Measurements from ENCODE around the gene SLC34A1.
"Not testable (repeated sequence)": the region's sequence is repeated elsewhere in the genome, so short reads cannot be mapped to it uniquely, and the experiment has no call there.

The SLC34A1 gene

DNA sequence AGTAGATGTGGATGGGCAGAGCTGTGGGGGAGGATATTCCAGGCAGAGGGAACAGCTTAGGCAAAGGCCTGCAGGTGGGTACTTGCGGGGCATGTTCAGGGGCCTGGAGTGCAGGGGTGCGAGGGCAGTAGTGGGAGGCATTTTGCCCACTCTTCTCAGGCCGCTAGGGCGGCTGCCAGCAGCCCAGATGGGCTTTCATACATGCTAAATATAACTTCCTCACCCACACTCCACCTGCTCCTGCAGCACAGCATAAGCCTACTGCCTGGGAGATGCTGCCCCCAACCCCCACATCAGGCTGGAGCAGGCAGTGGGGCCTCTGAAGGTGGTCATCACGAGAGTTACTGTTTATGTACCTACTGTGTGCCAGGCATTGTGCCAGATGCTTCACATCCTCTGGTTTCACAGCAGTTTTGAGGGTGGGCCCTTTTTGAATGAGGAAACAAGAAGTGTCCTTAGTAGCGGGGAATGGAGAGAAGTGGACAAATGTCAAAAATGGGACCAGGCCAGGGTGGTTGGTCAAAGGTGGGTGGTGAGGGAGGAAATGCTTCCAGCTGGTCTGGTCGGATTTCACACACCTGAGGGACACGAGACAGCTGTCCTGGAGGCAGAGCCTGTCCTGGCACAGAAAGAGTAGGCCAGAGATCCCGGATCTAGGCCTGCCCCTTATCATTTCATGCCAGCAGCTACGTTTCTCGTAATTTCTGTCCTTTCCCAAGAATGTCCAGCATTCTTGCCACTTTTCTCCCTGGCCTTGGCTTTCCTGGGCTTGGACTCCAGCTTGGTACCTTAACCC lies 14.4 kb upstream of the SLC34A1 start:
- no peak for DNase-seq (ENCODE audit: low spot score)

DNA sequence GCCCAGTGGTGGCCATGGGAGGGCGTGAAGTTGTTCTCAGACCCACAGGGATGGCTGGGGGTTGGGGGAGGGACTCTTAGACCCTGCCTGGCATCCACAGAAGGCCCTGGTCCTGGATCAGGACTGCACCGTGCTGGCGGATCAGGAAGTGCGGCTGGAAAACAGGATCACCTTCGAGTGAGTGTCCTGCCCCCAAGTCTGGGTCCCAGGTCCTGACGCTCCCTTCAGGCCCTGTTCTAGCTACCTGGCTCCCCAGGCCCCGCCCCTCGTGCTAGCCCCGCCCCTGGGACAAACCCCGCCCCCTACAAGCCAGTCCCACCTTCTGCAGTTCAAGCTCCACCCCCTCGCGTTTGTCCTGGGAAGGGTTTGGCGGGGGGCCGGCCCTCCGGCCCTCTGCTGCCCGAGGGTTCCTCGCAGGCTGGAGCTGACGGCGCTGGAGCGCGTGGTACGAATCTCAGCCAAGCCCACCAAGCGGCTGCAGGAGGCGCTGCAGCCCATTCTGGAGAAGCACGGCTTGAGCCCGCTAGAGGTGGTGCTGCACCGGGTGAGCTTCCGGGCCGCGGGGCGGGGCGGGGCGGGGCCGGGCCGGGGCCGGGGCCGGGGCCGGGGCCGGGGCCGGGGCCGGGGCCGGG lies 13.6 kb upstream of the SLC34A1 start:
- DNase-seq (ENCODE audit: low spot score), result peak; percentile 70

DNA sequence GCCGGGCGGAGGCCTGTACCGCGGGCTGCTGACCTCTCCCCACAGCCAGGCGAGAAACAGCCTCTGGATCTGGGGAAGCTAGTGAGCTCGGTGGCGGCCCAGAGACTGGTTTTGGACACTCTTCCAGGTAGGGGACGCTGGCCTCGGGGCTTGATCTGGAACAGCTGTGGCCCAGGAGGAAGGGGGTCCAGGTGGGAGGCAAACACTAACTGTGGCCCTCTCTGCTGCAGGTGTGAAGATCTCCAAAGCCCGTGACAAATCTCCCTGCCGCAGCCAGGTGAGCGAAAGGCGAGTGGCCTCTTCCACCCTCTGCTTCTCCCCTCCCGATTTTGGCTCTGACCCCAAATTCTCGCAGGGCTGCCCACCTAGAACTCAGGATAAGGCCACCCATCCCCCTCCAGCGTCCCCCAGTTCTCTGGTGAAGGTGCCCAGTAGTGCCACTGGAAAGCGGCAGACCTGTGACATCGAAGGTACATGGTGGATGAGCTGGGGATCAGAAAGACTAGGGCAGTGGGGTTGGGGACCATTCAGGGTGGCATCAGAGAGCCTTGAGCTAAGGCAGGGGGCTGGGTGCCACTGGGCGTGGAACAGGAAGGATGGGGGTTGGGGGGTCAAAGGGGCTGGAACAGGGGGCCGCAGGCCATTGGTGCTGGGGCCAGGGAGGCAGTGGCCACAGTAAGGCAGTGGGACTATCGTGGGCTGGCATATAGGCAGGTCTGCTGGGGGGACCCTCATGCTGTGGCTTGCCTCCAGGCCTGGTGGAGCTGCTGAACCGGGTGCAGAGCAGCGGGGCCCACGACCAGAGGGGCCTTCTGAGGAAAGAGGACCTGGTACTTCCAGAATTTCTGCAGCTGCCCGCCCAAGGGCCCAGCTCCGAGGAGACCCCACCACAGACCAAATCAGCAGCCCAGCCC lies 12.9 kb upstream of the SLC34A1 start:
- DNase-seq (ENCODE audit: low spot score), result no peak

DNA sequence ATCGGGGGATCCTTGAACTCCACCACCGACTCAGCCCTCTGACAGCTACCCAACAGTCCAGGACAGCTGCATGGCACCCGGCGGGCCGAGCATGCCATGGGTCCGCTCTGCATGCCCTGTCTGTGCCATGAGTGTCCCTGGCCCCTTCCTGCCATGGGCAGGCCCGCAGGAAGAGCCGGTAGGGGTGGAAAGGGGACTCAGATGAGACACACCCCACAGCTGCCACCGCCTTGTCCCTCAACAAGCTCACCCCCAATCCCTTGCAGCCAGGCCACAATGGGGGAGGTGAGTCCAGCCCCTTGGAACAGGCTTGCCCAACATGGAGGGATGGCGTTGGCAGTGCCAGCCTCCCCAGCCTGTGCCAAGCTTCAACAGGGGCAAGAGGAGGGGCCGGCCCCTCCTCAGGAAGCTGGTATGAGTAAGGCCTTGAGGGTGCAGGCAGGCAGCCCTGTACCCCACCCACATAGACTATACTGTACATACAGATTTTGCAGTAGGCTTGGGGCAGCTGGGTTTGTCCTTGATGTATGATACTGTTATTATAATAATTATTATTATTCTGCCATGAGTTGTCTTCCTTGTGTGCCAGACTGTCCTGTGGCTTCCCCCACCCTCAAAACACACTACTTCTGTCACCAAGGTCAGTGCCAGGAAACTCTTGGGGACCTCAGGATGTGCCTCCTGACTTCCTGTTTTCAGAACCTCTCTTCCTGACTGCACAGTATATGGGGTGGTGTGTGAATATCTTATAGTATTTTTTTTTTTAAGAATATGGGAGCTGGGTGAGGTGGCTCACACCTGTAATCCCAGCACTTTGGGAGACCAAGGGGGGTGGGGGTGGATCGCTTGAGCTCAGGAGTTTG lies 12.0 kb upstream of the SLC34A1 start:
- no peak for DNase-seq (ENCODE audit: low spot score)

DNA sequence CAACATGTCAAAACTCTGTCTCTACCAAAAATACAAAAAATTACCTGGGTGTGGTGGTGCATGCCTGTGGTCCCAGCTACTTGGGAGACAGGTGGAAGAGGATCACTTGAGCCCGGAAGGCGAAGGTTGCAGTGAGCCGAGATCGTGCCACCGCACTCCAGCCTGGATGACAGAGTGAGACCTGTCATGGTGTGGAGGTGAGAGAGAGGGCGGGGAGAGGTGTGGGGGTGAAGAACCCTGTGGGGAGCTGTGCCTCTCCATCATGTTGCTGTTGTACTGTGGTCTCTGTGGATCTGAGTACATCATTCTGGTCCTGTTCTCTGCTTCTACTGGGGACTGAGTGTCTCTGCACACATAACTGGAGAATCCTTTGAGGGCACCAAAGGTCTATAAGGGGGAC lies 11.3 kb upstream of the SLC34A1 start:
- no peak for DNase-seq (ENCODE audit: low spot score)

DNA sequence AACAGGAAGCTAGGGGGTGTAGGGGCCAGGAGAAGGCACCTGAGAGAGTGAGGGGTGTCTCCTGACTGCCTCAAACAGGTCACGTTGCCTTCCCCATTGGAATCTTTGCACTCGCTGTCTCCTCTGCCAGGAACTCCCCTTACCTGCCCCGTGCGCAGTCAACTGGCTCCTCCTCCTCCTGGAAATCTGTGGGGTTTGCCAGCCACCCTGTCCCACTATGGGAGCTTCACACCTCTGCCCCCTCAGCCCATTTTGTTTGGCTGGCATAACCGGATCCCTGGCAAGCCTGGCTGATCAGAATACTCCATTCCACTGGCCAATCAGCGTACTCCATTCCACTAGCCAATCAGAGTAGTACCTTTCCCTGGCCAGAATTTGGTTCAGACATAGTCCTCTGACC lies 10.4 kb upstream of the SLC34A1 start:
- no peak for DNase-seq (ENCODE audit: low spot score)

DNA sequence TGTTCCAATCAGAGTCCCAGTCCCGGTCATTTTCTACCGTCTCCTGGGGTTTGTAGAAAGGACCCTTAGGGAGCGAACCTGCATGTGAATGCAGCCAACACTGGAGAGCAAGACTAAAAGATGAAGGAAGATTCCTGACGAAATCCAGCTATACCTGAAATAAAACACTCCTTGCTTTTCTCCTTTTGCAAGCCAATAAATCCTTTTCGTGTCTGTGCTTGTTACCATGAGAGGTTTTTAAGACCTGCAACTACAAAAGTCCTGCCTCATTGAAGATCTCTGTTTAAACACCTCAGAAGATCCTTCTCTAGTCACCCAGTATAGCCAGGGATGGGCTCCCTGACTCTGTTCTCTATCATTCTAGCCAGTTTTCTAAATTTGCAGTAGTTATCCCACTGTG lies 10.0 kb upstream of the SLC34A1 start:
- DNase-seq (ENCODE audit: low spot score), result no peak

DNA sequence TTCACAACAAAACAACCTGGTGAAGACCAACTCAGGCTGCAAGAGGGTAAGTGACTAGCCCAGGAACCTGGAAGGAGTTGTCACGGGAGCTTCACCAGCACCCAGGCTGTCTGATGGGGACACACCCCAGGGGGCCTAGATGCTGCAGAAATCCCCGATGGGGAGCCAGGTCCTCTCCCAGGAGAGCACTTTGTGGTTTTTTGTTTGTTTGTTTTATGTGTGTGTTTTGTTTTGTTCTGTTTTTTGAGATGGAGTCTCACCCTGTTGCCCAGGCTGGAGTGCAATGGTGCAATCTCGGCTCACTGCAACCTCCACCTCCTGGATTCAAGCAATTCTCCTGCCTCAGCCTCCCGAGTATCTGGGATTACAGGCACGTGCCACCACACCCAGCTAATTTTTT lies 8.7 kb upstream of the SLC34A1 start:
- DNase-seq (ENCODE audit: low spot score), result not testable (repeated sequence)

DNA sequence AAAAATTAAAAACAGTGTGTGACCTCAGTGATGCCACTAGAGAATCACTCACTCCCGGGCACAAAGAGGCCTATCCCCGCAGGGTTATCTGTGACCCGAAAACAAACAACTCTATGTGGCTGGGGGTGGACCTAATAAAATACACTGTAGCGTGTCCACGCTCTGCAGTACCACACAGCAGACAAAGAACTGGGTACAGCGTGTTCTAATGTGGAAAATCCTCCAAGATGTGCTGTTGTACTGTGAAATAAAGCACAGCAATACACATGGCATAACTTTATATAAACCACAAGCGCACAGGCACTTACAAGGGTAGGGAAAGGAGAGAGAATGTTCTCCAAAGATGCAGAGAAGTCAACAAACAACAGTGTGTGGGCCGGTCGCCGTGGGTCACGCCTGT lies 8.1 kb upstream of the SLC34A1 start:
- DNase-seq (ENCODE audit: low spot score), result no peak

DNA sequence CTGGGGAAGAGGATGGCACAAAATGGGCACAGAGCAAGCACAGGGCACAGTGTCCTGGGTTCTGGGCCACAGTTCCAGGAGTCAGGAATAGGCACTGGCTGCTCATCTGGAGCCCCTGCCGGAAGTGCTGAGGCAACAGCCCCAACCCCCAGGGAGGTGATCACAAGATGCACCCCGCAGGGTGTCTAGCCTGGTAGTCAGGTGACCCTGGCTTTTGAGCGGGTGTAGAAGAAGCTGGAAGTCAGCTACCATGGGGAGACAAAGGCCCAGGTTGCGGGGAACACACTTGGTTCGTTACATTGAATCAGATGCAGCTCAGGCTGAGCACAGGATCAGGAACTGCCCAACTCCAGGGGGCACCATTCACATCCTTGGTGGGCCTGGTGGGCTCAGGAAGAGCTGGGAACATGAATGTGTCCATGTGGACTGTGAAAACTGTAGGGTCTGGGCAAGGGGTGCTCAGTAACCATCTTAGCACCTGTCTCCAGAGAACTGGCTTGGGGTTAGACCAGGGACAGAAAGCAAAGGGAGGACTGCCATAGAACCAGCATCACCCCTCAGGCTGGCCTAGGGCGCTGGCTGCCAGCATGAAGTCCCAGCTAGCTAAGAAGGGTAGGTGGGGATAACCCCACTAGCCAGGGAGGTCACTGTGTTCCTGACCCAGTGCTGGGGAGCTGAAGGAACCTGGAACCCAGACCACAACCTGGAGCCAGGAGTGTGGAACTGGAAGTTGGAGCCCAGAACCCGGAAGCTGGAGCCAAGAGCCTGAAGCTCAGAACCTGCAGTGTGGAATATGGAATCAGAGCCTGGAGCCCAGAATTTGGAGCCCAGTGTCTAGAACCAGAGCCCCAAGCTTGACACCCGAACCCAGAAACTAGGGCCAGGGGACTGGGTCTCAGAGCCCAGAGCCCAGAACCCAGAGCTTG lies 6.1 kb upstream of the SLC34A1 start:
- no peak for DNase-seq (ENCODE audit: low spot score)

DNA sequence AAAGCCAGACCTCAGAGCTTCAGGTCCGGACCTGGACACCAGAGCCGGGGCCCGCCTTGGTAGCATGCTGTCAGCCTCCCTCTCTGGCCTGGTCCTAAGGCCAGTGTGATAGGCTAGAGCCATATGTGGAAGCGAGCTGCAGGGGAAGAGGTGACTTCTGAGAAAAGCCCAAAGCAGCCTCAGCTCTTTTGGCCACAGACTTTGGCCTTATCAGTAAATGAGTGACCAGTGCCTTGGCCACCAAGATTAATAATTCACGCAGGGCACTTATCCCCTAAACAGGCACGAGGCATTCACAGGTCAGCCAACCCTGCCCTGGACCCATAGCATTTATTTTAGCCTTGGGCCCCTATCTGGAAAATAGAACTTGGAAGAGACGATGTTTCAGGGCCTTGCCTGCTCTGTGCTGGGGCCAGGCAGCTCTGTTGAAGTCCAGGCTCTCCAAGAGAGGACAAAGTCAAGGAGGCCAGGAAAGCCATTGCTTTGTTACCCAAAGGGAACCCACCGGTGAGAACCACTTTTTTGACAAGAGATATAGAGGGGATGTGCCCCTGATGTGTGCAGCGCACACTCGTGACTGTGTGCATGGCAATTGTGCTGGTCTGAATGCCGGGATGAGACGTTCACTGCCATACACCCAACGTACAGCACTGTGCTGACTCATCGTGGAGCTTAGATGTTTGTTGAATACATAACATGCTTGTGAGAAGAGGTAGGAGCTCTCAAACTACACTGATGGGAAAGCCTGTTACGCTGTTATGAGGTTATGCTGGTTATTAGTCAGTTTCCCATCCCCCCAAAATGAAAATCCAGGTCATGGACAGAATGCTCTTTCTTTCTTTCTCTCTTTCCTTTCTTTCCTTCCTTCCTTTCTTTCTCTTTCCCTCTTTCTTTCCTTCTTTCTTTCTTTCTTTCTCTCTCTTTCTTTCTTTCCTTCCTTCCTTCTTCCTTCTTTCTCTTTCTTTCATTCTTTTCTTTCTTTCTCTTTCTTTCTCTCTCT lies 5.0 kb upstream of the SLC34A1 start:
- DNase-seq (ENCODE audit: low spot score), result no peak

DNA sequence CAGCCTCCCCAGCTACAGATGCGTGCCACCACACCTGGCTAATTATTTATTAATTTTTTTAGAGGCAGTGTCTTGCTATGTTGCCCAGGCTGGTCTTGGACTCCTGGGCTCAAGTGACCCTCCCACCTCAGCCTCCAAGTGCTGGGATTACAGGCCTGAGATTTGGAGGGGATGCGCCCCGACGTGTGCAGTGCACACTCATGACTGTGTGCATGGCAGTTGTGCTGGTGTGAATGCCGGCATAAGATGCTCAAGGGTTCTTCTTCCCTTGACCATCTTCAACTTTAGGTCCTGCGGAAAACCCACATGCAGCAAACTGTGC lies 3.5 kb upstream of the SLC34A1 start:
- DNase-seq (ENCODE audit: low spot score), result no peak

DNA sequence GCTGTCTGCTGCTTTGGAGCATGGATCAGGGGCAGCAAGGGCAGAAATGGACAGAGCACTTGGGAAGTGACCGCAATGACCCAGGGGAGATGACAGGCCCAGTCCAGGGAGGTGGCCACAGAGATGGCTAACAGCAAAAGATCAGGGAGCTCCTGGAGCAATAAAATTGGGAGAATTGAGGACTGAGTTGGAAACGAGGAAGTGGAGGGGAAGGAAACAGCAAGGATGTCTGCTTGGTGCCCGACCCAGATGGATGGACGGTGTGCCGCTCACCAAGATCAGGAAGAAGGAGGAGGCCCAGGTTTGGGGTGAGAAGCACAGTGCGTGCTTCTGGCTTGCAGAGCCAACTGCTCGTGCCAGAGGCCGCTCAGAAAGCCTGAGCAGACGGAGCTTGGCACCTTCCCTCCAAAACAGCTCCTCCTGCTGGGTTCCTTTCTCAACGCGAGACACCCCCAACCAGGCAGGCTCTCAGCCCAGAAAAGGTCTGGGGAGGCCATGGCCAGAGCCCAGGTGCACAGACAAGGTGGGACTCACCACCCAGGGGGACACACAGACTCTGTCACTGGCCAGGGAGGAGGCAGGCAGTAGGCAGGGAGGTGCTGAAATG lies 1.7 kb upstream of the SLC34A1 start:
- peak; percentile 60 for DNase-seq (ENCODE audit: low spot score)

DNA sequence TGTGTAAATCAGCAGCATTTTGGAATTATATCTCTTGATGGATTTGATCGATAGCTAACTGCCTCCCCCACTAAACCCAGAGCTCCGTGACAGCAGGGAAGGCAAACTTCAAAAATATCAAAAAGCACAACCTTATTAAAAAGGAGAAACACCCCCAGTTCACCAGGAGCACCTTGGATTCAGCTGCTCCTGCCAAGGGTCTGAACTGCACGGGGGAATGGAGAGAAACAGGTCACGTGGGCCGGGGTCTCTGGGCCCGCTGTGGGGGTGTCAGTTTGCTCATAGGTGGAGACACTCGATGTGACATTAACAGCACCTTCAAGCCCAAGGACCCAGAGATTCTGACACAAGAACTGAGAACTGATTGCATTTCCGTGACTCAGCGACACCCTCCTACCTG lies 1.1 kb upstream of the SLC34A1 start:
- no peak for DNase-seq (ENCODE audit: low spot score)

DNA sequence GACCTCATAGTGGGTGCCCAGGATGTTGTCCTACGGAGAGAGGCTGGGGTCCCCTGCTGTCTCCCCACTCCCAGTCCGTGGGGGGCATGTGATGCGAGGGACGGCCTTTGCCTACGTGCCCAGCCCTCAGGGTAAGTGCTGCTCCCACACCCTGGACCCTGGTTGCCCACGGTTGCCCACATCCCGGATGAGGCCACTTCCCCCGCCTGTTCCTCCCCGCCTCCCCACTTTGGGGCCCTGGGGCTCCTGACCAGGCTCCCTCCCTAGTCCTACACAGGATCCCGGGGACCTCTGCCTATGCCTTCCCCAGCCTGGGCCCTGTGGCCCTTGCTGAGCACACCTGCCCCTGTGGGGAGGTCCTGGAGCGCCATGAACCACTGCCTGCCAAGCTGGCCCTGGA lies 1.5 kb downstream of the SLC34A1 start:
- DNase-seq (ENCODE audit: low spot score), result no peak

DNA sequence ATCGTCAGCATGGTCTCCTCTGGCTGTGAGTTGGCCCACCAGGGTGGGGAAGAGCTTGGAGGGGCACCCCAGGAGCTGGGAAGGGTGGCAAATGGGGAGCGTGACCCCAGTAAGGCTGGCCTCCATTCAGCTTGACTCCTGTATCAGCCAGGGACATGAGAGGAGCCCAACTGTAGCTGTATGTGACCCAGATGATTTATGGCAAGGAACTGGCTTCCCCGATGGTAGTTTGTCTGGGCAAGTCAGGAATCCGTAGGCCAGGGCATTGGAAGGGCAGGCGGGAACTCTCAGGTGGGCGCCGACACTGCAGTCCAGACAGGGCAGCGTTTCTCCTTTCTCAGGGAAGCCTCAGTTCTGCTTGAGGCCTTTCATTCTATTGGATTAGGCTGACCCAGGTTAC lies 2.3 kb downstream of the SLC34A1 start:
- DNase-seq (ENCODE audit: low spot score), result no peak

DNA sequence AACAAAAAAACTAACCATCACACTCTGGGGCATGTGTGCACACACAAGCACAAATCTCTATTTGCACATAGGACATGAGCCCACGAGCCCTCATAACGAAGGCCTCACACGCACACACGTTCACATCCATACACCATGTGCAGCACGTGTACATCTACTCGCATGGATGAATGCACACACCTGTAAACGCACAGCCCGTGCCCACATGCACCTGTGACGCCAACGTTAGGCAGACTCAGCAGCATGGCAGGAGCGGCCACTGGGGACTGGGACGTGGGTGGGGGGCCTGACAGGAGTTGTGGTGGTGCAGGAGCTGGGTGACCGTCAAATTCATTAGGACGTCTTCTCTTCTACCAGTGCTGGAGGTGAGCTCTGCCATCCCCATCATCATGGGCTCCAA lies 3.2 kb downstream of the SLC34A1 start:
- DNase-seq (ENCODE audit: low spot score), result no peak

DNA sequence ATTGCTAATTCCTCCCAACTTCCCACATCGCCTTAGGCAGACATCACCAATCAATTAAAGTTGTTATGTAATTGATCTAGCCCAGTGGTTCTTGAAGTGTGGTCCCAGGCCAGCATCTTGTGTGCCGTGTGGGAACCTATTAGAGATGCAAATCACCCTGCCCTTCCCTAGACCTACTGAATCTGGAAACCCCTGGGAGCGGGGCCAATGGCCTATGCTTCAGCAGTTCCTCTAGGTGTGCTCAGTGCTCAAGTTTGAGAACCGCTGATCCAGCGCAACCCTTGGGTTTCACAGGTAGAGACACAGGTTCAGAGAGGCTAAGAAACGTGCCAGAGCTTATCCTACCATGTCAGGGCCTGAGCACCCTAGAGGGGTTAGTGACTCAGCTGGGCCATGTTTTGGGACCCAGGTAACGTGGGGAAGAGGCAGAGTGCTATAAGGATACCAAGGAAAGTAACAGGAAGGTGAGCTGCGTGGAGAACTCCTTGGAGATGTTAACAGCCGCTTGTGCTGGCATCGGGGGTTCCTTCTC lies 4.4 kb downstream of the SLC34A1 start:
- no peak for DNase-seq (ENCODE audit: low spot score)

All from Ammon's horn (tissue), 1 donor.